Measurements from ENCODE around the gene RPRD1B.
"Not testable (repeated sequence)": the region's sequence is repeated elsewhere in the genome, so short reads cannot be mapped to it uniquely, and the experiment has no call there.

The RPRD1B gene

GRCh38 chr20:38107386-38107785 is 73.8 kb downstream of the RPRD1B start:
- not testable (repeated sequence) for DNase-seq (ENCODE audit: low read depth)

GRCh38 chr20:38107916-38108315 is 74.4 kb downstream of the RPRD1B start:
- not testable (repeated sequence) for DNase-seq (ENCODE audit: low read depth)

- no peak for DNase-seq (ENCODE audit: low read depth)
Measured at GRCh38 chr20:38108438-38108985, 75.0 kb downstream of the RPRD1B start.

- no peak for DNase-seq (ENCODE audit: low read depth)
Measured at GRCh38 chr20:38108986-38109541, 75.5 kb downstream of the RPRD1B start.

GRCh38 chr20:38109591-38110524 is 76.3 kb downstream of the RPRD1B start:
- no peak for DNase-seq (ENCODE audit: low read depth)

GRCh38 chr20:38110525-38111178 is 77.1 kb downstream of the RPRD1B start:
- DNase-seq (ENCODE audit: low read depth) = no peak

GRCh38 chr20:38111366-38112232 is 78.1 kb downstream of the RPRD1B start:
- no peak for DNase-seq (ENCODE audit: low read depth)

GRCh38 chr20:38112261-38112929 is 78.8 kb downstream of the RPRD1B start:
- no peak for DNase-seq (ENCODE audit: low read depth)

- DNase-seq (ENCODE audit: low read depth) = no peak
Measured at GRCh38 chr20:38112930-38113294, 79.4 kb downstream of the RPRD1B start.

GRCh38 chr20:38113401-38114325 is 80.1 kb downstream of the RPRD1B start:
- DNase-seq (ENCODE audit: low read depth) = no peak

- no peak for DNase-seq (ENCODE audit: low read depth)
Measured at GRCh38 chr20:38114353-38114791, 80.8 kb downstream of the RPRD1B start.

- no peak for DNase-seq (ENCODE audit: low read depth)
Measured at GRCh38 chr20:38115205-38115604, 81.7 kb downstream of the RPRD1B start.

GRCh38 chr20:38115896-38116295 is 82.3 kb downstream of the RPRD1B start:
- no peak for DNase-seq (ENCODE audit: low read depth)

- DNase-seq (ENCODE audit: low read depth) = no peak
Measured at GRCh38 chr20:38116409-38117165, 83.0 kb downstream of the RPRD1B start.

GRCh38 chr20:38117205-38117604 is 83.7 kb downstream of the RPRD1B start:
- no peak for DNase-seq (ENCODE audit: low read depth)

GRCh38 chr20:38117635-38118034 is 84.1 kb downstream of the RPRD1B start:
- no peak for DNase-seq (ENCODE audit: low read depth)

- DNase-seq (ENCODE audit: low read depth) = no peak
Measured at GRCh38 chr20:38119446-38119845, 85.9 kb downstream of the RPRD1B start.

- DNase-seq (ENCODE audit: low read depth) = no peak
Measured at GRCh38 chr20:38120625-38120988, 87.1 kb downstream of the RPRD1B start.

GRCh38 chr20:38121741-38122140 is 88.2 kb downstream of the RPRD1B start:
- DNase-seq (ENCODE audit: low read depth) = no peak
